Omental fat pad (tissue), 4 donors: ENCODE results near the gene RIPOR1. TPM values are rescaled to one million over a fixed set of nuclear protein-coding genes. Genes with fewer than 3 reads are reported as not detected.

Source experiments
- ATAC-seq: fragments of 150-250 bp; one replicate; pipeline ENCODE4 v1.9.1; 2016; ENCODE audit warnings: mild to moderate bottlenecking, moderate library complexity; ENCODE audit not compliant: low FRiP score
- DNase-seq: peaks from one replicate; pipeline ENCODE4 v3.0.0-alpha.2; 2019; ENCODE audit warnings: low spot score
- total RNA-seq, 4 donors: library from RNA; depleted of rRNA; stranded (reverse); fragments of >200 nt; gene quantifications; one replicate each; pipeline ENCODE4 v1.1.0, GENCODE V29; 2016
- TF ChIP-seq, protein P1 (sequence below), 3 donors: fragments of 450-650 bp; IDR thresholded peaks; one replicate each; pipeline ENCODE4 v1.5.1; 2016 to 2017; ENCODE audit warnings: antibody characterized with exemption in 3 of 3, mild to moderate bottlenecking in 3 of 3, moderate library complexity in 2 of 3

The RIPOR1 gene
- total RNA-seq, 4 donors from 2014 or later = 27.4 to 91.1 (median 64.8) TPM

DNA sequence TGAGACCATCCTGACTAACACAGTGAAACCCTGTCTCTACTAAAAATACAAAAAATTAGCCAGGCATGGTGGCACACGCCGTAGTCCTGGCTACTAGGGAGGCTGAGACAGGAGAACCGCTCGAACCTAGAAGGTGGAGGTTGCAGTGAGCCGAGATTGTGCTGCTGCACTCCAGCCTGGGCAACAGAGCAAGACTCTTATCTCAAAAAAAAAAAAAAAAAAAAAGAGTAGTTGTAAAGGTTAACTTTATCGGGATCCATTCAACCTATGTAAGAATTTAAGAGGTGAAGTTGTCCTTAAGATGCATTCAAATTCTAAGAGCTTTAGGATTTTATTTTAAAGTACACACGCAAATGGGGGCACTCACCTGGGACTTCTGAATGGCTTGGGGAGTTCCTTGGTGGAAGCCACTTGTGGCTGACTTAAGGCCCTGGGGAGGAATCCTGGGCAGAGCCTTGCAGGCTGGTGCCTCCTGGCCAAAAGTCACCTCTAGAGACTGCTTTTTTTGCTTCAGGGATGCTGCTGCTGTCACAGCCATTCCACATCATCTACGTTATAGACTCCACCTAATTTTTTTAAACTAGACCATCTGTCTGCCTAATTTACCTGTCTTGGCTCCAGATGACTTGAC, 37.0 kb downstream of the RIPOR1 start:
- DNase-seq (no peak), ATAC-seq (no peak)
- TF ChIP-seq, protein P1, sequence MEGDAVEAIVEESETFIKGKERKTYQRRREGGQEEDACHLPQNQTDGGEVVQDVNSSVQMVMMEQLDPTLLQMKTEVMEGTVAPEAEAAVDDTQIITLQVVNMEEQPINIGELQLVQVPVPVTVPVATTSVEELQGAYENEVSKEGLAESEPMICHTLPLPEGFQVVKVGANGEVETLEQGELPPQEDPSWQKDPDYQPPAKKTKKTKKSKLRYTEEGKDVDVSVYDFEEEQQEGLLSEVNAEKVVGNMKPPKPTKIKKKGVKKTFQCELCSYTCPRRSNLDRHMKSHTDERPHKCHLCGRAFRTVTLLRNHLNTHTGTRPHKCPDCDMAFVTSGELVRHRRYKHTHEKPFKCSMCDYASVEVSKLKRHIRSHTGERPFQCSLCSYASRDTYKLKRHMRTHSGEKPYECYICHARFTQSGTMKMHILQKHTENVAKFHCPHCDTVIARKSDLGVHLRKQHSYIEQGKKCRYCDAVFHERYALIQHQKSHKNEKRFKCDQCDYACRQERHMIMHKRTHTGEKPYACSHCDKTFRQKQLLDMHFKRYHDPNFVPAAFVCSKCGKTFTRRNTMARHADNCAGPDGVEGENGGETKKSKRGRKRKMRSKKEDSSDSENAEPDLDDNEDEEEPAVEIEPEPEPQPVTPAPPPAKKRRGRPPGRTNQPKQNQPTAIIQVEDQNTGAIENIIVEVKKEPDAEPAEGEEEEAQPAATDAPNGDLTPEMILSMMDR (IDR thresholded peaks at IDR 0.05) = no peak

DNA sequence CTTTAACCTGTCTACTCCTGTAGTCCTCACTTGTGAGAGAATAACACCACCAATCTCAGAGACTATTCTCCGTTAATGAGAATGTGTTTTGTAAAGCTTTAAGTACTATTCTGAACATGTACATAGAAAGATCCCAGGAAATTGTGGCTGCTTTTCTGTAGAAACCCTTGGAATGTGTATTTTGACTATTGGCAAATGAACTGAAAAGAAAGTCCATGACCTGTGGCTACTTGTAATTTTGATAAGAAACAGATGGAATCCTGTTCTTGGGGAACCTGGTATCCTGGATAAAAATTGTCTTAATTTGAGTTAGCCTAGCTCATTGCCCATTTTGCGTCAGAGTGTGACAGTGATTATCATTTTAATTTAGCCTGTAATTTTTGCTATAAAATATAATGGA, 42.8 kb downstream of the RIPOR1 start:
- TF ChIP-seq, protein P1 (IDR thresholded peaks at IDR 0.05) = no peak
- DNase-seq = no peak
- ATAC-seq = peak; percentile 25

DNA sequence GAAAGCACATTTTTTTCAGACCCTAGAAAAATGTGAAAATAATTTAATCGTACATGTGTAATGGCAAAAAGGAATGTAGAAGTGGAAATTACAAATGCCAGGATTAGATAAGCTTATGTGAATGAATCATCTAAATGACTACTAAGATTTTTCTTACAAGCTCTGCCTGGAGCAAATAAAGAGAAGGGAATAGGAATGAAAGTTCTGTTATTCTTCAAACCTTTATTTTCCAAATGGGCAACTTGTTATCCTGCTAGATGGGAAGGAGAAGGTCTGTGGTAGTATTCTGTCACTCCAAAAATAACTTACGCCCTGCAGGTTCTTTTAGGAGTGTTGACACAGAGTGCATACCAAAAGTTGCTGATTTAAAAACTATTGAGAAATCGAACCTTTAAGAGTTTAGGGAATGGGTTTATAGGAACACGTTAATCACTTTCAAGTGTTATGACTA, 43.4 kb downstream of the RIPOR1 start:
- DNase-seq (no peak), ATAC-seq (peak; percentile 67)
- TF ChIP-seq, protein P1 (IDR thresholded peaks at IDR 0.05) = no peak

DNA sequence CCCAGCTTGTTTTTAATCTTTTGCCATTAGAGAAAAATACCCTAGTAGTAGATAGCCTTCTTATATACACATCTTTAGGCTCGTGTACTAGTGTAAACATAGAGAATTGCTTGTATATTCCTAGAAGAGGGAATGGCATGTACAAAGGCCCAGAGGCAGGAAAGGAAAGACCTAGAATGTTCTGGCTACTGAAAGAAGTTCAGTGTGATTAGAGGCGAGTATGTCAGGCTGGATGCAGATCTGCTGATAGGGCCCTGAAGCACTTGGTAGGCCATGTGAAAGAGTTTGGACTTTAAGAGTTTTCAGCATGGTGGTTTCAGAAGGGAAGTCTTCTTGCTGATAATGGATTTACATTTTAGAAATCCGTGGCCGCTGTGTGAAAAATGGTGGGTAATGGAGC, 51.1 kb downstream of the RIPOR1 start:
- ATAC-seq (no peak), DNase-seq (no peak)
- TF ChIP-seq, protein P1 (IDR thresholded peaks at IDR 0.05) = no peak

DNA sequence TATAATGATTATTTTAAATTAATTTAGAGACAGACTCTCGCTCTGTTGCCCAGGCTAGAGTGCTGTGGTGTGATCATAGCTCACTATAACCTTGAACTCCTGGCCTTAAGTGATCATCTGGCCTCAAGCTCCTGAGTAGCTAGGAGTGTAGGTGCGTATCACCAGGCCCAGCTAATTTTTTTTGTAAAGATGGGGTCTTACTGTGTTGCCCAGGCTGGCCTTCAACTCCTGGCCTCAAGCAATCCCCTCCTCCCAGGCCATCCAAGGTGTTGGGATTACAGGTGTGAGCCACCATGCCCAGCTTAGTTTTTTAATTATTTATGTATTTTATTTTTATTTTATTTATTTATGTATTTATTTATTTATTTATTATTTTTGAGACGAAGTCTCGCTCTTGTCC, 51.6 kb downstream of the RIPOR1 start:
- DNase-seq (no peak), ATAC-seq (no peak)
- TF ChIP-seq, protein P1 (IDR thresholded peaks at IDR 0.05) = no peak

DNA sequence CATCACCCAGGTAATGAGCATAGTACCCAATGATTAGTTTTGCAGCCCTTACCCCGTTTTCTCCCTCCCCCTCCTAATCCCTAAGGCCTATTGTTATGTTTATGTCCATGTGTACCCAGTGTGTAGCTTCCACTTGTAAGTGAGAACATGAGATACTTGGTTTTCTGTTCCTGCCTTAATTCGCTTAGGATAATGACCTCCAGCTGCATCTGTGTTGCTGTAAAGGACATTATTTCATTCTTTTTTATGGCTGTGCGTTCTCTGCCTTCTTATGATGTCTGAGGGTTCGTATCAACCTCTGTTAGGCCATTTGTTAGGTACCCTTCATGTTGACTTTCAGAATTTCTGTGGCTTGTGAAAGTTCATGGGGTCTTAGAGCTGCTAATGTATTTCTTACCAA, 64.7 kb downstream of the RIPOR1 start:
- TF ChIP-seq, protein P1 (IDR thresholded peaks at IDR 0.05) = no peak
- ATAC-seq (no peak), DNase-seq (no peak)

DNA sequence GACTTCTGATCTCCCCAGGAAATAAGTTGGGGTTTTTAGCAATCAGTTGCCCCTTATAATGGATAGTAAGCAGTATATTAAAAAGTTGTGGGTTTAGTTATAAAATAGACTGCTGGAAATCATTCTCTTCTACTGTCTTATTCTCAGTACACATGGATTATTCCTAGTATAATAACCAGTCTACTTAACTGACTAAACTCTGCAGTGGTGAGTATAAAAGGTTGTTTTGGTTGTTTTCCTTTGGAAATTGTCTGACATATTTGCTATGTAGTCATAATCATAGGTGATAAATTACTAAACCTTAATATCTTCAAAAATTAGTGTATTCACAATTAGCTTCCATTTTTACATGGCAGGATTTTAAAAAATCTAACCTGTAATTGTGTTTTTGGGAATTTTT, 65.1 kb downstream of the RIPOR1 start:
- no peak for DNase-seq
- TF ChIP-seq, protein P1 (IDR thresholded peaks at IDR 0.05) = no peak
- no peak for ATAC-seq
